HG03439 (cell line): ENCODE results near the gene NLRP1.

Experiments used
- ATAC-seq: cut with Tn5 transposase; IDR thresholded peaks from one replicate; pipeline ENCODE4 v1.9.1; 2021; ENCODE audit warnings: mild to moderate bottlenecking, moderate library complexity; ENCODE audit not compliant: unreplicated experiment

The NLRP1 gene

GRCh38 chr17:5558815-5559785 lies 25.2 kb downstream of the NLRP1 start:
- no peak for ATAC-seq

GRCh38 chr17:5557990-5558389 lies 26.3 kb downstream of the NLRP1 start:
- ATAC-seq, result no peak

- ATAC-seq, result no peak
Observed at GRCh38 chr17:5557485-5557884, 26.8 kb downstream of the NLRP1 start.

GRCh38 chr17:5555254-5555653 lies 29.1 kb downstream of the NLRP1 start:
- ATAC-seq, result no peak

GRCh38 chr17:5553479-5553878 lies 30.8 kb downstream of the NLRP1 start:
- ATAC-seq, result no peak

GRCh38 chr17:5552841-5553240 lies 31.5 kb downstream of the NLRP1 start:
- no peak for ATAC-seq

GRCh38 chr17:5545051-5545987 lies 39.0 kb downstream of the NLRP1 start:
- ATAC-seq, result no peak

- ATAC-seq, result no peak
Observed at GRCh38 chr17:5544115-5544514, 40.2 kb downstream of the NLRP1 start.

- ATAC-seq, result no peak
Observed at GRCh38 chr17:5541610-5542202, 42.6 kb downstream of the NLRP1 start.

- no peak for ATAC-seq
Observed at GRCh38 chr17:5540321-5540720, 44.0 kb downstream of the NLRP1 start.

GRCh38 chr17:5539286-5539685 lies 45.0 kb downstream of the NLRP1 start:
- no peak for ATAC-seq

GRCh38 chr17:5536866-5537650 lies 47.3 kb downstream of the NLRP1 start:
- ATAC-seq, result no peak

GRCh38 chr17:5535436-5535835 lies 48.9 kb downstream of the NLRP1 start:
- no peak for ATAC-seq

- no peak for ATAC-seq
Observed at GRCh38 chr17:5533486-5534315, 50.6 kb downstream of the NLRP1 start.

- ATAC-seq, result no peak
Observed at GRCh38 chr17:5532581-5532980, 51.7 kb downstream of the NLRP1 start.

GRCh38 chr17:5531085-5531418 lies 53.3 kb downstream of the NLRP1 start:
- ATAC-seq, result no peak

GRCh38 chr17:5530265-5531084 lies 53.8 kb downstream of the NLRP1 start:
- no peak for ATAC-seq

- no peak for ATAC-seq
Observed at GRCh38 chr17:5527601-5528250, 56.6 kb downstream of the NLRP1 start.
